Hypothalamus (tissue), 51 donors: ENCODE results near the gene PACSIN1.

Experiments
- DNase-seq, 51 donors: peaks; one replicate each; lab custom pipeline; 2025; lab: John Stamatoyannopoulos, UW

Gene PACSIN1, protein sequence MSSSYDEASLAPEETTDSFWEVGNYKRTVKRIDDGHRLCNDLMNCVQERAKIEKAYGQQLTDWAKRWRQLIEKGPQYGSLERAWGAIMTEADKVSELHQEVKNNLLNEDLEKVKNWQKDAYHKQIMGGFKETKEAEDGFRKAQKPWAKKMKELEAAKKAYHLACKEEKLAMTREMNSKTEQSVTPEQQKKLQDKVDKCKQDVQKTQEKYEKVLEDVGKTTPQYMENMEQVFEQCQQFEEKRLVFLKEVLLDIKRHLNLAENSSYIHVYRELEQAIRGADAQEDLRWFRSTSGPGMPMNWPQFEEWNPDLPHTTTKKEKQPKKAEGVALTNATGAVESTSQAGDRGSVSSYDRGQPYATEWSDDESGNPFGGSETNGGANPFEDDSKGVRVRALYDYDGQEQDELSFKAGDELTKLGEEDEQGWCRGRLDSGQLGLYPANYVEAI

DNA sequence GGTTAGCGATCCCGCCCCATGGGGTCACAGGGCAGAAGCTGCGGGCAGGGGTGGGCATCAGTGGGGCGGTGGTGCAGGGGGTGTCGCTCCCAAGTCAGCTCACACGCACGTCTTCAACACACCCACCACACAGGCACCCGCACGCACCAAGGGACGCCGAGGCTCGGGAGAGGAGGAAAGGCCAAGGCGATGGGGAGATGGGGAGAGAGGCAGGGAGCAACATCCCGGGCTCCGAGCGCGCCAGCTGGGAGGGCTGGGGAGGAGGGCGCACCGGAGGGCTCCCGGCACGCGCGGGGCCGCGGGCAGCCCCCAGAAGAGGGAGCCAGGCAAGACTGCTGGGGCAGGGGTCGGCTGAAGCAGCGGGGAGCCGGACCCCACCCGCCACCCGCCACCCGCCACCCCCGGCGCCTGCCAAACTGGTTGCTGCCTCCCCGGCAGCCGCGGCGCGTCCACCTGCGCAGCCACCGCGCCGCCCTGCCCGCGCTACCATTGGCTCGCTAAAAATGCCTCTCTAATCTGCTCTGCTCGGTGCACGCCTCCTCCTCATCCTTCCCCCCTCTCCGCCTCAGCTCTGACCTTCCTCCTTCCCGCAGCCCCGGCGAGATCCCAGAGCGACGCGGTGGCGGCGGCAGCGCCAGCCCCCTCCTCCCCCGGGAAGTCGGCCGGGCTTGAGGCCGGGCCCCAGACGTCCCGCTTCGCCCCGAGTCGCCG is at the start of gene PACSIN1:
Gene PACSIN1, plus strand, starts transcription at position 546 of the 711 bp plus-strand sequence. CDS start 60,230 bp downstream, outside the sequence.
- peak in 26 of 51 donors; percentile 2 to 71 (median 28) for DNase-seq

DNA sequence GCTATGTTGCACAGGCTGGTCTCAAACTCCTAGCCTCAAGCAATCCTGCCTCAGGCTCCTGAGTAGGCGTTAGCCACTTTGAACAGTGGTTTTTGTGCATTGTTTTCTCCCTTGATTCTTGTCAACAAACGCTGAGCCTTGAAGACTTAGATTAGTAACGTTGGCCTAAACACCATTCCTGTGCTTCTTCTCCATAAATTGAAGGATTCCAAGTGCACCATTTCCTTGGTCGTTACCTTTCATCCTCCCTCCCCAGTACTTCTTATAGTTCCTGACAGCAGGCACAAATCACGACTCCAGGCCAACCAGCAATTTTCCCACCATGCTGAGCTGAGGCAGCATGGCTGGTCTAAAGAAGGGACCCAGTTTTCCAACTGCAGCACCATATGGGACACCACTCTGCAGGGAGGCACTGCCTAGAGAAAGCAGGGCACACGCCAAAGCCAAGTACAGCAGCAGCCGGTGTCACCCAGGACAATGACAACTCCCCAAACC is 49.0 kb upstream of the PACSIN1 start:
- no peak for DNase-seq

DNA sequence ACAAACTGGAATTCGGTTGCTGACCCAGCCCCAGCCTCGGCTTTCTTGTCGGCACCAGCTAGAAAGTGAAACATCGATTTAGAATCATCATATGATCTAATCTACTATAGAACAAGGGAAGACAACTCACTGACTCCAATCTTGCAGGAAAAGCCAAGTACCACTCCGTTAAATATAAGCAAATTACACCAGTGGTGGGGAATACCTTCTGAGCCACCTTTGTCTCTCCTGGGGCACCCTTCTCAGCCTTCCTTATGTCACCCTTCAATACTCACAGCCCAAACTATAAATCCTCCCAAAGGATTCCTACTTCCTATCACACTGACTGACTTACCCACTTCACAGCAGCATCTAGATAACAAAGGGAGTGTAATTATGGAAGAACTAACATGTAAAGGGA is 47.5 kb upstream of the PACSIN1 start:
- DNase-seq = no peak

DNA sequence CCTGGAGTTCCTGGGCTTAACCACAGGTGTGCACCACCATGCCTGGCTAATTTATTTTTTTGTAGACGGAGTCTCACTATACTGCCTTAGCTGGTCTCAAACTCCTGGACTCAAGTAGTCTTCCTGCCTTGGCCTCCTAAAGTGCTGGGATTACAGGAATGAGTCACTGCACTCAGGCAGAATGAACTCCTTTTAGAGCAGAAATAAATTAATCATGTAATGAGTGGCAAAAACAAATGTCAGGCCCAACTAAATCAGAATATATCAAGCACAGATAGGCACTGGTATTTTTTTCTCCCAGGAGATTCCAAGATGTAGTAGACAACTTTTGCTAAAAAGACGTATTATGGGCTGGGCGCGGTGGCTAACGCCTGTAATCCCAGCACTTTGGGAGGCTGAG is 42.6 kb upstream of the PACSIN1 start:
- DNase-seq = no peak

DNA sequence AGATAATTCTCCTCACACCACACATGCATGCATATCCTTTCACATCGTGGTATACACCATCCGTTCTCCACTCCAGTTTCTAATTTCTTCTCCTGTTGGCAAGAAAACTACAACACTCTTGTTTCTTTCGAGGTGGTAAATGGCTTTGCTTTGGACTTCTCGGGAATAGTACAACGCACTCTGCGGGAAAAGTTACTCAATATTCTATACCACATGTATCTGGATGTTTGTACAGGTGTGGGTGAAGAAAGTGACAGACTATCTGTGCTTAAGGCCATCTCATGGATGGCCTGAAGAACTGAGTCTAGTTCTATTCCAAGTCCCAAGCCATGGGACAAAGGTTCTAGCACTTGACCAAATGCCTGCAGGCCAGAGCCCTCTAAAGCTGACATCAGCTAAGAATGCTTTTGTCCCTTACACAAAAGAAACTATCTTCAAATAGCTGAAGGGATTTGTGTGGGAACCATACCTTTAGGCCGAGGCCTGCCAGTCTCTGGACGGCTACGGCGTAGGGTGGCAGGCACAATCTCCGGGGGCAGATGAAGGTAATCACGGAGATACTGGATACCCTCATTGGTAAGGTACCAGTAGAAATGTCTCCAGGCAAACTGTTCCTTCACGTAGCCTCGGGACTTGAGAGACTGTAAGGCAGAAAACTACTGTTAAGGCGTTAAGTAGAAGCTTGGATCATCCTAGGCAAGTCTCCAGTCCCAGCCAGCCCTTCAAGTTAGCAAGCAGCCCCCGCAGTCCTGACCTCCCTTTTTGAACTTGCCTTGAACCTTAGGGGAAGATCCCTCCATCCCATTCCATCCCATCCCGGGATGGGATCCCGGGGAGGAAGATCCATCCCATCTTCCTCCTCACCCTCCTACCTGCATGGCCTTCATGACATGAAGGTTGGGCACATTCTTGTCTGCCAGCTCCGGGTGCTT is 41.4 kb upstream of the PACSIN1 start:
- no peak for DNase-seq

DNA sequence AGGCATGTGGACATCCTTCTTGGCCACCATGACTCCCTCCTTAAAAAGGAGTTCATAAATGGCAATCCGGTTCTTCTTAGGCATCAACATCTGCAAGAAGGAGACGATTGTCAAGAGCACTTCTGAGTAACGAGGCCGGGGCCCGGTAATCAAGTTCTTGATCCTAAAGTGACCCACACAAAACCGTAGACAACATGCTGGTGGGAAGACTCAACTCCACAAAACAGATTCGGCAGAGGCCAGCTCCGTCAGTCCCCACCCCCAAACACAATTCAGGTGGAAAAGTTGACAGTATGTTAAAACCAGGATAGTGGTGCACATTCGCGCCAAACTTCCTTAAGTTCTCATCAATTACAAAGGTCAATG is 40.8 kb upstream of the PACSIN1 start:
- no peak for DNase-seq

DNA sequence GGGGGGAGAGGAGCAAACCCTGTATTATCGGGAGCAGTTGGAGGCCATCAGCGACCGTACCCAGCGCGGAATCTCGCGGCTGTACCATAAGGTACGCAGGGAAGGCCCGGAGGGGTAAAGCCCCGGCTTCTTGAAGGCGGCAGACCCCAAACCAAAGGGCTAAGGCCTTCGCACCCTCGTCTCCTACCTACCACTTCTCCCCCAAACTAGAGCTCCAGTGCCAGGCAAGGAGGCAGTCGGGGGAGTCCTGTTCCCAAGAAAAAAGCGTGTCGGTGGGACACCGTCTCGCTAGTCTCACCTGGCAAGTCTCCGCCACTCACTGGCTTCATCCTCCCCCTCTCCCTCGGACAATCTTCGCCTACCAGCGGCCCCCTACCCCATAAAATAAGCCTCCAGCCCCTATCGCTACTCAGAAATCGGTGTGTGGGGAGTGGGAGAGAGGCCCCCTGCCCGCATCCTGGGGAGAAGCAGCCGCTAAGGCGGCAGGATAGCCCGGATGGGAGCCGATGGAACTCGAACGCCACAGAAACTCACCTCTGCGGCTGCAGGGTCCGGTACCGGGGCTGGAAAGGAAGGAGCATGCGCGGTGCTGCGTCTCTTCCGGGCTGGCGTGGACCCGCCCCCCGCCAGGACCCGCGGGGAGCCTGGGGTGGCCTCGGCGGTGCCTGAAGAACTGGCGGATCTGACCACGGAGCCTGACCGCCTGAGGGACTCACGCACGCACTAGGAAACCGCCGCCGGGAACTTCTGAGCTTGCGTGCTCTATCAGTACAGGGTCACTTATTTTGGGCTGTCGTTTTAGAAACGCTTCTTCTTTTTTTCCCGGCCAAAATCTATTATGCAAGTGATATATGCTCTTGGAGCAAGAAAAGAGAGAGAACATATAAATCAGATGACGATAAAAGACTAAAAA is 40.1 kb upstream of the PACSIN1 start, which contains the start of gene RPS10:
Gene RPS10, minus strand, starts transcription at position 572 of the 913 bp plus-strand sequence. CDS start 848 bp downstream, outside the sequence.
- peak; percentile 46 to 94 (median 85) for DNase-seq

DNA sequence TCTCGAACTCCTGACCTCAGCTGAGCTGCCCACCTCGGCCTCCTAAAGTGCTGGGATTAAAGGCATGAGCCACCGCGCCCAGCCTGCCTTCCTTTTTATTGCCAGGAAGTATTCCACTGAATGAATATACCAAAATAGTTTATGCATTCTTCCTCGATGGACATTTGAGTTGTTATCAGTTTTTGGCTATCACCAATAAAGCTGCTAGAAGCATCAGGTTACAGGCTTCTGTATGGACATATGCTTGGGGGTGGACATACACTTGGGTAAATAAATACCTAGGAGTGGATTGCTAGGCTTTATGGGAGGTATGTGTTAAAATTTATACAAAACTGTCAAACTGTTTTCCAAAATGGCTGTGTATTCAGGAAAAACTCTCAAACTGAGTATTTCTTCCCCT is 30.0 kb upstream of the PACSIN1 start:
- DNase-seq = no peak

DNA sequence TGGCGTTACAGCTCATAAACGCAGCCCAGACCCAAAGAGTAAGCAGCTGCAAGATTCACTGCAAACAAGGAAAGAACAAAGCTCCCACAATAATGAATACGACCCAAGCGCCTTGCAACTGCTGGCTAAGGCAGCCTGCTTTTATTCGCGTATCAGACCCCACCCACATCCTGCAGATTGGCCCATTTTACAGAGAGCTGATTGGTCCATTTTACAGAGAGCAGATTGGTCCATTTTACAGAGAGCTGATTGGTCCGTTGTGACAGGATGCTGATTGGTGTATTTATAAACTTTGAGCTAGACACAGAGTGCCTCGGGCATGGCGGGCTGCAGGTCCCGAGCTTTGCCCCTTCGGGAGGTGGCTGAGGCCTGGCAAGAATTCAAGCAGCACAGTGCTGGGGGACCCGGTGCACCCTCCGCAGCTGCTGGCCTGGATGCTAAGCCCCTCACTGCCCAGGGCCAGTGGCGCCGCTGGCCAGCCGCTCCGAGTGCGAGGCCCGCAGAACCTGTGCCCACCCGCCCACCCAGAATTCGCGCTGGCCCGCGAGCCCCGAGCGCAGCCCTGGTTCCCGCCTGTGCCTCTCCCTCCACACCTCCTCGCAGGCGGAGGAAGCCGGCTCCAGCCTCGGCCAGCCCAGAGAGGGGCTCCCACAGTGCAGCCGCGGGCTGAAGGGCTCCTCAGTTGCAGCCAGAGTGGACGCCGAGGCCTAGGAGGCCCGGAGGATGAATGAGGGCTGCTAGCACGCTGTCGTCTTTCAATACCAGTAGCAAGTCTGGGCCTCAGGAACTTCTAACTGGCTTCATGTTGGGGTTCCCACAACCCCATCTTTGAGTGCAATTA is 28.9 kb upstream of the PACSIN1 start:
- DNase-seq = no peak

DNA sequence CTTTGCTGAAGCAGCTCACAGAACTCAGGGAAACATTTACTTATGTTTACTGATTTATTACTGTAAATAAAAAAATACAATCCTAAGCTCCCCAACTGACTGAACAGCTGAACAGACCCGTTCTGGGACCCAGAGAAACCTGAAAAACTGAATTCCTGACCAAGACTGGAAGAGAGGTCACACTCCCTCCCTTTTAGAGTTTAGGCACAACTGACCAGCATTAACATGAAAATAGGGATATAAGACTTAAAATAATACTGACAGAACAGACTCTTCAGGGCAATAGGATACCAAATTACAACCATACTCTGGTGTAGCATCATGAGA is 28.3 kb upstream of the PACSIN1 start:
- DNase-seq = no peak

DNA sequence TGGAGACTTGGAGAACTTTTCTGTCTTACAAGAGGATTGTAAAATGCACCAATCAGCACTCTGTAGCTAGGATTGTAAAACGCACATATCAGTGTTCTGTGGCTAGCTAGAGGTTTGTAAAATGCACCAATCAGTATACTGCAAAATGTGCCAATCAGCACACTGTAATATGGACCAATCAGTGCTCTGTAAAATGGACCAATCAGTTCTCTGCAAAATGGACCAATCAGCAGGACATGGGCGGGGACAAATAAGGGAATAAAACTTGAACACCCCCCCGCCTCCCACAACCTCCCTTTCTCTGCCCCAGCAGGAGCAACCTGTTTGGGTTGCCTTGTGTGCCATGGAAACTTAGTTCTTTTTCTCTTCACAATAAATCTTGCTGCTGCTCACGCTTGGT is 27.2 kb upstream of the PACSIN1 start:
- DNase-seq = no peak

DNA sequence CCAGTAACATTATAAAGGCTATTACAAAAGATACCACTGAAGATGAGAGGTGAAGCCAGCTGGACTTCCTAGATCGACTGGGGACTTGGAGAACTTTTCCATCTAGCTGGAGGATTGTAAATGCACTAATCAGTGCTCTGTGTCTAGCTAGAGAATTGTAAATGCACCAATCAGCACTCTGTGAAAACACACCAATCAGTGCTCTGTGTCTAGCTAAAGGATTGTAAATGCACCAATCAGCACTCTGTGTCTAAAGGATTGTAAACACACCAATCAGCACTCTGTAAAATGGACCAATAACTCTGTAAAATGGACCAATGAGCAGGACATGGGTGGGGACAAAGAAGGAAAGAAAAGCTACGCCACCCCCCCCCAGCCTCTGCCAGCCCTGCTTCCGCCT is 26.4 kb upstream of the PACSIN1 start:
- no peak for DNase-seq

DNA sequence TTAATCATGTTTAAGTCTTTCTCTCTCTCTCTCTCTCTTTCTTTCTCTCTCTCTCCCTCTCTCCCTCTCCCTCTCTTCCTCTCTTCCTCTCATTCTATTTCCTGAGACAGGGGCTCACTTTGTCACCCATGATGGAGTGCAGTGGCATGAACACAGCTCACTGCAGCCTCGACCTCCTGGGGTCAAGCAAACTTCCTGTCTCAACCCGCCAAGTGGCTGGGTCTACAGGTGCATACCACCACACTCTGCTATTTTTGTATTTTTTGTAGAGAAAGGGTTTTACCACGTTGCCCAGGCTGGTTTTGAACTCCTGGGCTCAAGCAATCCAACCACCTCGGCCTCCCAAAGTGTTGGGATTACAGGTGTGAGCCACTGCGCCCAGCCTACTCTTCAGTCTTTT is 24.4 kb upstream of the PACSIN1 start:
- no peak for DNase-seq

DNA sequence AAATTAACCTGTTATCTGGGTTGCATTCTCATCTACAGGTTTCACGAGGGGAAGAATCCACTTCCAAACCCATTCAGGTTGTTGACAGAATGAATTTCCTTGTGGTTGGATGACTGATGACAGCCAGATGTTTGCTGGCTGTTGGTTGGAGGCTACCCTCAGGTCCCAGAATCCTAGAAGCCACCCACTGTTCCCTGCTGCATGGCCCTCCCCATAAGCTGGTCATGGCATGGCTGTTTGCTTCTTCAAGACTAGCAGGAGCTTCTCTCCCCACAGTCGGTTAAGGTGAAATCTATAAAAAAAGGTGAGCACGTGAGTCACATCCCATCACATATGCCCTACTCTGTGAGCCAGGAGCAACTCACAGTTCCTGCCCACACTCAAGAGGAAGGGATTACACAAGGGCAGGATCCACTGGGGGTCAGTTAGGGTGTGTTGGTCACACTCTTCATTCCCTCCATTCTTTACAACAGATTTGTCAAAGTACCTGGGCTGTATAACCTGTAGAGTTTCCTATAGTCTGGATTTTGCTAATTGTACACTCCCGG is 20.5 kb upstream of the PACSIN1 start:
- DNase-seq = no peak

DNA sequence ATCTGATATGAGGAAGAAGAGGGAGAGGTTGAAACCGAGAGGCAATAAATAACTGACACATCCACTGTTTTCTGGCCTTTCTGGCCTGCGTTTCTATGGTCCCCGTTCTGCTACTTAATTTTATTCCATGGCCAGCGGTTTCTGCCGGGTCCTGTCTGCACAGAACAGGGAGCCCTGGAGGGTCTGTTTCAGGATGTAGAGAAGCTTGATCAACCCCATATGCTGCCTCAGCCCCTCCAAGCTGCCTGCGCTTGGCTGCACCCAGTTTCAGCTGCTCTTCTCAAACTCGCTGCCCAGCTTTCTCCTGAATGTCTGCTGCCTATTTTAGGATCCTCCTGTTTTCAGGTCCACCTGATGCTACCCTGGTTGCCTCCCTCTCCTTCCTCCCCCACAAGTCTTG is 18.5 kb upstream of the PACSIN1 start:
- no peak for DNase-seq

DNA sequence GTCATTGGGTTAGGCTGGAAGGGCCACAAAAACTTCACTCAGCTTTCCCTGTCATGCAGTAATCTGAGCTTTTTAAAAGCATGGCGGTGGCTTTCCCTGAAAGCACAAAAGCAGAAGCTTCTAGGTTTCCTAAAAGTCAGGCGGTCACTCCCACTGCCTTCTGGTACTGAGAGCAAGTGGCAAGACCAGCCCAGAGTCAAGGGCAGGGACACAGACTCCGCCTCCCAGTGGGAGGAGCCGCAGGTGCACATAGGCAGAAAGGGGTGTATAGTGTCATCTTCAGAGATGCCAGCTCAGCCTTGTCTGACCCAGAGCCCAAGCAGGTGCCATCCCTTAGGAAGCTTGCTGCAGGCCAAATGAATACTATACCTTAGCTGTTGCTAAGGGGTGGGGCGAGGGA is 18.0 kb upstream of the PACSIN1 start:
- DNase-seq = peak in 1 of 51 donors; percentile 3

DNA sequence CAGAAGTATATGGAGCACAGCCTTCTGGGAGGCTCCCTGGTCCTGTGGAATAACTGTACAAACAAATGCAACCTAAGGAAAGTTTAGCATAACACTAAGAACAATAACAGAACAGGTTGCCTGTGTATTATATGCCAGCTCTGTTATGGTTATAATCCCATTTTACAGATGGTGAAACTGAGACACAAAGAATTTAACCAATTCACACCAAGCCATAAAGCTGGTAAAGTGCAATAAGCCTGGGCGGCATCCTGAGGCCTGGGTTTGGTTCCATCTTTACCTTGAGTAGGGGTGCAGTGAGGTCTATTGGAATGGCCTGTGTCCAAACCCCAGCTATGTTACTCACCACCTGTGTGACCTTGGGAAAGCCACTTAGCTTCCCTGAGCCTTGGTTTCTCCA is 14.7 kb upstream of the PACSIN1 start:
- DNase-seq = no peak

DNA sequence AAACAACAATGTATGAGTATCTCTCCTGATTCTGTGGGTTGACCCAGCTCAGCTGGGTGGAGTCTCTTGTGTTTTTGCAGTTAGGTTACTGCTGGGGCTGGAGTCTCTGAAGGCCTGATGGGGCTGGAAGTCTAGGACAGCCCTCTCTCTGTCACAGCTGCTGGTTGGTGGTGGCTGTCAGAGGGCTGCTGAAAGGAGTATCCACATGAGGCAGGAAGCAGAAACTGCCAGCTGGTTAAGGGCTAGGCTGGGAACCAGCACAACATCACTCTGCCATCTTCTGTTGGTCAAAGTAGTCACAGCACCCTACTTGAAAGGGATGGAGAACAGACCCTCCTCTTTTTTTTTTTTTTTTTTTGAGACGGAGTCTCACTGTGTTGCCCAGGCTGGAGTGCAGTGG is 10.0 kb upstream of the PACSIN1 start:
- no peak for DNase-seq

DNA sequence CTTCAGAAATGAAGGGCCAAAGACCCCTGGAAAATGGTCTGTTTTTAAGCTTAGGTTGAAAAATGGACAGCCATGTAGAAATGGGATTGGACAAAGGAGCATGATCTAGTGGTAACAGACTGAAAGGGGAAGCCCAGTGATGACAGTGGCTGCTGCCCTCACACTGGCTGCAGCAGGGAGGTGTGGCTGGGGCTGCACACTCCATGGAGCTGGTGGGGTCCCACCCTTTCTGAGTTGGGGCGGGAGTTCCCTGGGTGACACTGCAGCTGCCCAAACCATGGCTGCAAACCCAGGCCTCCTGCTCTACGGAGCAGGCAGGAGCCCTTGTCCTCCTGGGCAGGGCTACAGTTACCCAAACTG is 8.5 kb upstream of the PACSIN1 start:
- no peak for DNase-seq
